IMR-90 (cell line): ENCODE data around the gene KBTBD13. TPM values are rescaled to one million over a fixed set of nuclear protein-coding genes. Genes with fewer than 3 reads are reported as not detected.

Experiments used
- polyA plus RNA-seq, 3 experiments: library from polyadenylated mRNA; depleted of rRNA; stranded (reverse); fragments of >200 nt; gene quantifications; 2 replicates each; pipeline ENCODE4 v1.2.3, GENCODE V29; 2012; ENCODE audit warnings: low replicate concordance in 1 of 3
- total RNA-seq: library from RNA; depleted of rRNA; stranded (reverse); fragments of >200 nt; gene quantifications from 2 replicates; pipeline ENCODE4 v1.2.3, GENCODE V29; 2012
- TF ChIP-seq, protein P1 (sequence below): fragments of 150-350 bp; IDR thresholded peaks from 2 replicates; pipeline ENCODE4 v1.6.1; 2016; ENCODE audit warnings: low read depth, mild to moderate bottlenecking, low read length, moderate library complexity, borderline replicate concordance

KBTBD13 gene
- total and polyA plus RNA-seq, 2 of the 4 experiments (the other 2 are of a cell fraction): not detected

DNA sequence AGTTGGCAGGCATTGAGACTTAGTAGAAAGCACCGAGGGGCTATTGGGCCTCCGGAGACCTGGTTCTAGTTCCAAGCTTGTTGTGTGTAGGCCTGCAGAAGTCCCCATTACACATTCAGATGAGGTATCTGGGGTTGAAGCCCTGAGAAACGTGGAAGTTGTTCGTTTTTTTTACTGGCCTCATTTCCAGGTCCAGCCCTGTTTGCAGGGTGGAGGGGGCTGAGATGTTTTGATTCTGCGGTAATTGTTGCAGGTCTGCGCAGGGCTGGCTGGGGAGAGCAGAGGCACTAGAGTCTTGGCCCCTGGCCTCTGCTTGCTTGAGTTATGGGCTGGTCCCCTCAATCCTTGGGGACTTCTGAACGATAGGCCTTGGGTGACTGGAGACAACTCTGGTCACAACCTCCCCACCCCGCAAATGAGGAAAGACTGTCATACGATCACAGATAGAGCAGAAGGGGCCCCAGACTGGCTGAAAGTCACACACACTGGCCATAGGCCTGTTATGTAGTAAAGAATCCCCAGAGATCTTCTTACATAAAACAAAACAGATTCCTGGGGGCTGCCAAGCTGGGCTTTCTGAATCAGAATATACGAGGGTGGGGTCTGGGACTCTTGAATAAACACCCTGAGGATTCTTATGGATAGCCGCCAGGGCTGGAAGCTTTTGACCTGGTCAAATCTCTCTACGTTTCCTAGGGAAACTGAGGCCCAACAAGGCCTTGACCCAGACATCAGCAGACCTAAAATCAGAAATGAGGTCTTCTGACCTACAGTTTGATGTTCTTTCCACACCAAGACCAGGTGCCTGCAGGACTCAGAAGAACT, 15.6 kb downstream of the KBTBD13 start (continued):
- TF ChIP-seq, protein P1, sequence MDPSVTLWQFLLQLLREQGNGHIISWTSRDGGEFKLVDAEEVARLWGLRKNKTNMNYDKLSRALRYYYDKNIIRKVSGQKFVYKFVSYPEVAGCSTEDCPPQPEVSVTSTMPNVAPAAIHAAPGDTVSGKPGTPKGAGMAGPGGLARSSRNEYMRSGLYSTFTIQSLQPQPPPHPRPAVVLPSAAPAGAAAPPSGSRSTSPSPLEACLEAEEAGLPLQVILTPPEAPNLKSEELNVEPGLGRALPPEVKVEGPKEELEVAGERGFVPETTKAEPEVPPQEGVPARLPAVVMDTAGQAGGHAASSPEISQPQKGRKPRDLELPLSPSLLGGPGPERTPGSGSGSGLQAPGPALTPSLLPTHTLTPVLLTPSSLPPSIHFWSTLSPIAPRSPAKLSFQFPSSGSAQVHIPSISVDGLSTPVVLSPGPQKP: no peak
